Panc1 (cell line): Measurements from ENCODE around the gene MAP4. TPM values are rescaled to one million over a fixed set of nuclear protein-coding genes. Genes with fewer than 3 reads are reported as not detected.

Experiments used
- ATAC-seq: fragments of 200-7000 bp; cut with Tn5 transposase; 2 replicates; pipeline ENCODE4 v1.9.1; 2020; ENCODE audit warnings: mild to moderate bottlenecking, moderate library complexity
- Bru-seq: library from RNA; stranded (reverse); fragments of 400-500 nt; gene quantifications from one replicate; lab custom pipeline; 2021; lab: Mats Ljungman, UMichigan
- BruChase-seq, 2 experiments: library from RNA; stranded (reverse); fragments of 400-500 nt; gene quantifications; one replicate each; lab custom pipeline; 2021; lab: Mats Ljungman, UMichigan
- BruUV-seq: library from RNA; stranded (reverse); fragments of 400-500 nt; replicated peaks from 2 replicates; lab custom pipeline; 2021; lab: Mats Ljungman, UMichigan
- CTCF ChIA-PET: fragments of 300-600 bp; sonication (Branson Sonifier 250); formaldehyde crosslinking; loops from one replicate; lab custom pipeline; 2022; ENCODE audit warnings: antibody characterized with exemption; lab: Charles Lee
- POLR2A ChIA-PET: fragments of 300-600 bp; sonication (Branson Sonifier 250); formaldehyde crosslinking; loops from one replicate; lab custom pipeline; 2022; ENCODE audit warnings: antibody characterized with exemption; lab: Charles Lee
- DNase-seq: peaks from one replicate; pipeline ENCODE4 v3.0.0-alpha.2; 2010; ENCODE audit warnings: low read depth, low spot score
- H3K27ac ChIP-seq: 2 replicates; pipeline ENCODE4 v1.5.1; 2011; ENCODE audit warnings: mild to moderate bottlenecking, low read length, inconsistent platforms
- H3K27me3 ChIP-seq: fragments of 200-500 bp; sonication (Bioruptor generic); 2 replicates; pipeline ENCODE4 v1.6.0; 2014; ENCODE audit warnings: low read length, inconsistent platforms; ENCODE audit not compliant: control insufficient read depth, insufficient read depth
- H3K36me3 ChIP-seq: fragments of 200-500 bp; sonication (Bioruptor generic); 2 replicates; pipeline ENCODE4 v1.5.1; 2014; ENCODE audit warnings: inconsistent platforms, mild to moderate bottlenecking, low read length, moderate library complexity; ENCODE audit not compliant: control insufficient read depth, insufficient read depth
- H3K4me1 ChIP-seq: 2 replicates; pipeline ENCODE4 v1.5.1; 2011; ENCODE audit warnings: inconsistent platforms, mild to moderate bottlenecking, low read length, moderate library complexity; ENCODE audit not compliant: control insufficient read depth, insufficient read depth
- H3K4me3 ChIP-seq, 2 experiments: 2 replicates each; pipeline ENCODE4 v1.5.1; 2011 to 2012; ENCODE audit warnings: low read depth in 2 of 2, low read length in 2 of 2, mild to moderate bottlenecking in 2 of 2, inconsistent platforms in 1 of 2, moderate library complexity in 1 of 2
- H3K9me3 ChIP-seq: fragments of 200-500 bp; sonication (Bioruptor generic); 2 replicates; pipeline ENCODE4 v1.5.1; 2014; ENCODE audit warnings: low read depth, mild to moderate bottlenecking, inconsistent platforms, low read length, moderate library complexity; ENCODE audit not compliant: control insufficient read depth, insufficient read depth
- CTCF ChIP-seq: fragments of 450-650 bp; IDR thresholded peaks from 2 replicates; pipeline ENCODE4 v1.5.1; 2017; ENCODE audit warnings: mild to moderate bottlenecking
- POLR2AphosphoS5 ChIP-seq: IDR thresholded peaks from 2 replicates; pipeline ENCODE4 v1.6.1; 2012; ENCODE audit warnings: mild to moderate bottlenecking, low read depth, low read length, moderate library complexity
- REST ChIP-seq, 2 experiments: IDR thresholded peaks; 2 replicates each; pipeline ENCODE4 v1.6.1; 2011 to 2012; ENCODE audit warnings: low read depth in 2 of 2, control low read depth in 1 of 2, low read length in 1 of 2, mild to moderate bottlenecking in 1 of 2, moderate library complexity in 1 of 2; ENCODE audit not compliant: insufficient read depth in 1 of 2
- SIN3A ChIP-seq: IDR thresholded peaks from 2 replicates; pipeline ENCODE4 v1.6.1; 2012; ENCODE audit warnings: low read depth, mild to moderate bottlenecking, low read length, moderate library complexity, borderline replicate concordance; ENCODE audit not compliant: insufficient read depth
- TCF7L2 ChIP-seq: IDR thresholded peaks from 2 replicates; pipeline ENCODE4 v1.6.1; 2011; ENCODE audit warnings: mild to moderate bottlenecking, low read depth, low read length, inconsistent platforms
- in situ Hi-C: cut with HindIII; loops from 2 replicates; pipeline ENCODE4 v1.10.0; 2016; ENCODE audit warnings: low sequenced_read_pairs, low pct_unique_long_range_greater_than_20kb
- intact Hi-C: fragments of 100-400 bp; cut with micrococcal nuclease; formaldehyde crosslinking; loops from one replicate; pipeline ENCODE4 v1.10.0; 2022; ENCODE audit not compliant: unreplicated experiment
- long read RNA-seq: library from polyadenylated mRNA; unstranded; transcript quantifications from one replicate; pipeline ENCODE4 v2.0.0, GENCODE V29; 2021; ENCODE audit not compliant: unreplicated experiment
- polyA plus RNA-seq: library from polyadenylated mRNA; unstranded; fragments of >200 nt; gene quantifications from one replicate; pipeline ENCODE4 v1.2.1, GENCODE V29; 2012; ENCODE audit warnings: missing spikeins; ENCODE audit not compliant: insufficient read length
- total RNA-seq: library from RNA; stranded (reverse); gene quantifications from one replicate; pipeline ENCODE4 v1.2.1, GENCODE V29; 2021; ENCODE audit not compliant: unreplicated experiment

The MAP4 gene
- total RNA-seq = 150 TPM
- 116 TPM for polyA plus RNA-seq
- percentile 84 among the genes with signal in this experiment for Bru-seq, nascent RNA
- BruChase-seq, experiment 1, labeled RNA remaining after a 2-hour chase = percentile 76 among the genes with signal in this experiment
- BruChase-seq, experiment 2, labeled RNA remaining after a 6-hour chase = percentile 85 among the genes with signal in this experiment
- long read RNA-seq, partial matches to known transcripts = 113 of 364 reads
- long read RNA-seq, other reads (novel, unspliced or antisense) = 251 of 364 reads

- Histone ChIP-seq H3K27ac (no peak within 1 kb of the TSS), H3K27me3 (no peaks in the 10 kb centered on the region), H3K9me3 (no peaks in the 10 kb centered on the region), H3K4me1 (peaks cover 6% of the 10 kb centered on the region), H3K36me3 (no peaks in the 10 kb centered on the region), H3K4me3 (no peak within 1 kb of the TSS)
- TF ChIP-seq POLR2AphosphoS5 (no peak), REST (IDR thresholded peaks at IDR 0.05; ENCODE audit: insufficient read depth in 1 of 2, low read depth in 2 of 2, low read length in 1 of 2) (no peak), SIN3A (no peak), CTCF (no peak), TCF7L2 (no peak)
- in situ Hi-C loops (no loop called here), intact Hi-C loops (no loop called here)
- BruUV-seq = no TSS peak
- ChIA-PET CTCF (no interaction called here), POLR2A (no interaction called here)
- ATAC-seq (no peak), DNase-seq (no peak)
Observed at GRCh38 chr3:48016301-48016973, at the start of gene MAP4. Gene MAP4 (minus strand): TSS chr3:48016416. CDS start chr3:47998860, 17,556 bp downstream.

- BruUV-seq = no TSS peak
- TF ChIP-seq REST (IDR thresholded peaks at IDR 0.05; ENCODE audit: insufficient read depth in 1 of 2, low read depth in 2 of 2, low read length in 1 of 2) (no peak), SIN3A (no peak), POLR2AphosphoS5 (no peak), CTCF (no peak), TCF7L2 (no peak)
- intact Hi-C loops = no loop called here
- ATAC-seq (no peak), DNase-seq (no peak)
- Histone ChIP-seq H3K27ac (no peak overlapping the region), H3K9me3 (no peaks in the 10 kb centered on the region), H3K27me3 (no peaks in the 10 kb centered on the region), H3K4me1 (peaks cover 4% of the 10 kb centered on the region; the same call in 1 of the 2 replicates), H3K4me3 (no peak overlapping the region), H3K36me3 (no peaks in the 10 kb centered on the region)
- CTCF ChIA-PET = no interaction called here
- in situ Hi-C loops = no loop called here
- POLR2A ChIA-PET = no interaction called here
Observed at GRCh38 chr3:48065035-48065434, 48.8 kb upstream of the MAP4 start.
